Activated CD4-positive, alpha-beta memory T cell treated with anti-CD3 and anti-CD28 coated beads for 36 hours (primary cell): Measurements from ENCODE around the gene PRPSAP2. TPM values are rescaled to one million over a fixed set of nuclear protein-coding genes. Genes with fewer than 3 reads are reported as not detected.

Source experiments
- CTCF ChIA-PET: fragments of 350-600 bp; sonication (Branson Sonifier 250); formaldehyde crosslinking; loops from one replicate; lab custom pipeline; 2021; ENCODE audit warnings: antibody characterized with exemption, inconsistent platforms; lab: Charles Lee
- POLR2A ChIA-PET: fragments of 350-600 bp; sonication (Branson Sonifier 250); formaldehyde crosslinking; loops from one replicate; lab custom pipeline; 2021; ENCODE audit warnings: antibody characterized with exemption; lab: Charles Lee
- DNase-seq: peaks from one replicate; pipeline ENCODE4 v3.0.0-alpha.2; 2020
- H3K27ac Mint-ChIP-seq: one replicate; pipeline ENCODE4 v1.8.0; 2021; ENCODE audit warnings: mixed read lengths
- H3K27me3 Mint-ChIP-seq: one replicate; pipeline ENCODE4 v1.8.0; 2021; ENCODE audit warnings: mixed read lengths
- H3K36me3 Mint-ChIP-seq: one replicate; pipeline ENCODE4 v1.8.0; 2021; ENCODE audit warnings: mixed read lengths
- H3K4me1 Mint-ChIP-seq: one replicate; pipeline ENCODE4 v1.8.0; 2021; ENCODE audit warnings: low read depth, mixed read lengths
- H3K4me3 Mint-ChIP-seq: one replicate; pipeline ENCODE4 v1.8.0; 2021; ENCODE audit warnings: mild to moderate bottlenecking, mixed read lengths
- H3K9me3 Mint-ChIP-seq: one replicate; pipeline ENCODE4 v1.8.0; 2021; ENCODE audit warnings: mixed read lengths
- intact Hi-C: fragments of 100-400 bp; cut with micrococcal nuclease; formaldehyde crosslinking; loops from one replicate; pipeline ENCODE4 v1.15.1; 2023
- total RNA-seq, 2 experiments: library from RNA; stranded (reverse); gene quantifications; one replicate each; pipeline ENCODE4 v1.2.3, GENCODE V29; 2021

PRPSAP2 gene
- total RNA-seq, 2 experiments from 2014 or later: 41.9 to 42.5 TPM

DNA sequence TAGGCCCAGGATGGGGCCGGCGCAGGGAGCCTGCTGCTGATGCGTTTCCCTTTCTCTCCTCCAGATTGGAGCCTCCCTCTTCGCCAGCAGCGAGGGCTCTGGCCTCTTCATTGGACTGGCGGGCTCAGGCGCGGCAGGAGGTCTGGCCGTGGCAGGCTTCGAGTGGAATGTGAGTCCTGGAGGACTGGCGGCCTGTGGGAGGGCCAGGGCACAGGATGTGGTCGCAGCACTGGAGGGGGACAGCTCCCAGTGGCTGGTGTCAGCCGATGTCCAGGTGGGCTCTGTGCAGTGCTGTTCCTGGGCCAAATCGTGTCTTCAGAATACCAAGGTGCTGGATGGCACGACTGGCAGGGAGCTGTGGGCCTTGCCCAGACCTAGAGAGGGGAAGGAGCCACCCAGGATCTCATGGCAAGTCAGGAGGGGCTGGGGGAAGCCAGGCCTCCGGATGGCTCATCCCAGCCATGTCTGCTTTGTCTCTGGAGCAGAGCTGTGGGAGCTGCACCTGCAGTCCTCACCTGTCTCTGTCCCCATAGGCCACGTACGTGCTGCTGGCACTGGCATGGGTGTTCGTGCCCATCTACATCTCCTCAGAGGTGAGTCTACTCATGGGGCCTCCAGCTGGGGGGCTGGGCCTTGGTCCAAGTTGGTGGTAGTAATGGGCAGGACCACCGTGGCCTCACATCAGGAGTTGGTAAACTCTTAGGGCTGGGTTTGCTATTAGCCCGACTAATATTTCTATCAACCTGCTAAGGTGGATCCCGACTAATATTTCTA lies 101.3 kb downstream of the PRPSAP2 start:
- Mint-ChIP-seq H3K4me1 (peaks cover 37% of the 10 kb centered on the region), H3K27ac (no peak overlapping the region), H3K27me3 (no peaks in the 10 kb centered on the region), H3K4me3 (no peak overlapping the region), H3K36me3 (no peaks in the 10 kb centered on the region), H3K9me3 (no peaks in the 10 kb centered on the region)
- DNase-seq: no peak
- intact Hi-C loops: no loop called here
- ChIA-PET CTCF (interaction anchor here (0.6 to 4.3 kb wide), 4 partner anchors 31 to 44 kb away, joined by 3 to 32 read pairs (median 16); partner anchors contain the start of gene FAM83G), POLR2A (no interaction called here)

DNA sequence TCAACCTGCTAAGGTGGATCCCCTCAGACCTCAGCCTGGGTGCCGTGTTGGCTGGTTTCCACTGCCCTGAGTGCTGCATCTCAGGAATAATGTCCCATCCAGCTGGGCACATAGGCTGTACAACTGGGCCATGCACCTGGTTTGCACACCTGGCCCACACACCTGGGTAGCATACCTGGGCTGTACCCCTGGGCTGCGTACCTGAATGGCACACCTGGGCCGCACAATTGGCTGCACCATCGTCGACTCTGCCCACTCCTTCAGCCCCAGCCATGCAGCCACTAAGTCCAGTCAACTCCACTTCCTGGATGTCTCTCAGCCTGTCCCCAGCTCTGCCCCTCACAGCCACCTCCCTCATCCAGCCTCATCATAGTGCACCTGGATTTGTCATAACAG lies 101.9 kb downstream of the PRPSAP2 start:
- DNase-seq: no peak
- H3K27ac Mint-ChIP-seq: no peak overlapping the region
- ChIA-PET POLR2A (no interaction called here), CTCF (interaction anchor here (0.6 to 4.3 kb wide), 7 partner anchors 31 to 106 kb away, joined by 3 to 32 read pairs (median 9); partner anchors contain the start of gene FAM83G)
- intact Hi-C loops: loop anchor here (2.0 kb wide), 1 partner anchor 45 kb away; the partner anchor contains the start of gene FAM83G
- H3K27me3 Mint-ChIP-seq: no peaks in the 10 kb centered on the region
- H3K9me3 Mint-ChIP-seq: no peaks in the 10 kb centered on the region
- peaks cover 33% of the 10 kb centered on the region for H3K4me1 Mint-ChIP-seq
- no peaks in the 10 kb centered on the region for H3K36me3 Mint-ChIP-seq
- H3K4me3 Mint-ChIP-seq: no peak overlapping the region

DNA sequence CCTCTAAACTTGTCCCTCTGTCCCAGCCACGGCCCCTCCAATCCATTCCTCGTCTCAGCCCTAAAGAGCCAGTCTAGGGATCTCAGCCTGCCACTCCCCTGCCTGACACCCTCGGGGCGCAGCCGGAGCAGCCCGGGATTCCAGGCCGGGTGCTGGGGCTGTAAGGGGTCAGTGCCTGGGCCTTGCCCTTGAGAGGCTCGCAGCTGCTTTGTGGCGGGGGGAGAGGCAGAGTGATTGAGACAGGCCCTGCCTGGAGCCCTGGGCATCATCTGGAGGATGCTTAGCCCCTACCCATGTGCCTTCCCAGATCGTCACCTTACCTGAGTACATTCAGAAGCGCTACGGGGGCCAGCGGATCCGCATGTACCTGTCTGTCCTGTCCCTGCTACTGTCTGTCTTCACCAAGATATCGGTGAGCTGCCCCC lies 102.3 kb downstream of the PRPSAP2 start:
- ChIA-PET CTCF (interaction anchor here (0.6 to 4.3 kb wide), 16 partner anchors 10 to 334 kb away, joined by 3 to 32 read pairs (median 7); partner anchors contain the start of gene FAM83G), POLR2A (no interaction called here)
- Mint-ChIP-seq H3K36me3 (no peaks in the 10 kb centered on the region), H3K27ac (no peak overlapping the region), H3K4me3 (no peak overlapping the region), H3K27me3 (no peaks in the 10 kb centered on the region), H3K9me3 (no peaks in the 10 kb centered on the region), H3K4me1 (peaks cover 29% of the 10 kb centered on the region)
- no peak for DNase-seq
- intact Hi-C loops: loop anchor here (2.0 kb wide), 1 partner anchor 45 kb away; the partner anchor contains the start of gene FAM83G

DNA sequence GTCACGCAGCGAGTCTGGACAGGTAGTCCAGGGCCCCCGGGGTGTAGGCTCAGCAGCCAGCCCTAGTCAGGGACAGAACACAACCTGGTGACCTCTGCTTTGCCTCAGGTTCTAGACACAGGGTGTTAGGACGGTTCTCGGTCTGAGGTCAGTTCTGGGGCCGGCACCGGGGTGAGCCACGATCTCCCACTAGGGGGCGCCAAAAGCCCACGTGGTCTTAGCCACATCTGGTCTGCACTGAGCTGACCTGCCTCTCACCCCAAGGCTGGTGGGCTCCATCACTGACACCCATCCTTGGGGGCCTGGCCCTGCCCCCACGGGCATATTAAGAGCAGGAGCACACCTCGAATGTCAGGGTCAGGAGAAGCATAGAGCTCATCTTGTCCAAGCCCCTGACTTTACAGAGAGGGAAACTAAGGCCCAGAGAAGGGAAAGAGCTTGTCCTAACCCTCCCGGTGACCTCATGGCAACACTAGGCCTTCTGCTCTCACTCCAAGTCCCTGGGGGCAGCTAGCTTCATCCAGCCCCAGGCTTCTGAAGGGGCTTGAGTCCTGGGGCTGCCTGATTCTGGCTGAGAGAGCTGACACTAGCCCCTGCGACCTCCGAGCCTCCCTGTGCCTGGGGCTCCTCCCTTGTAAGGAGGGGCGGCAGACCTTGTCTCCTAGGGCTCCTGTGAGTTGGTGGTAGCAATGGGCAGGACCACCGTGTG lies 103.0 kb downstream of the PRPSAP2 start:
- no peaks in the 10 kb centered on the region for H3K27me3 Mint-ChIP-seq
- H3K36me3 Mint-ChIP-seq: no peaks in the 10 kb centered on the region
- H3K4me3 Mint-ChIP-seq: no peak overlapping the region
- H3K27ac Mint-ChIP-seq: no peak overlapping the region
- POLR2A ChIA-PET: interaction anchor here (0.8 to 0.9 kb wide), 2 partner anchors 41 to 44 kb away, joined by 3 read pairs; partner anchors contain the start of gene FAM83G
- CTCF ChIA-PET: interaction anchor here (0.7 to 4.3 kb wide), 35 partner anchors 9 to 335 kb away, joined by 3 to 32 read pairs (median 4); partner anchors contain the start of genes FAM83G and SLC5A10
- intact Hi-C loops: loop anchor here (2.0 kb wide), 1 partner anchor 44 kb away; the partner anchor contains the start of gene FAM83G
- peak; percentile 89 for DNase-seq
- H3K9me3 Mint-ChIP-seq: no peaks in the 10 kb centered on the region
- H3K4me1 Mint-ChIP-seq: peaks cover 23% of the 10 kb centered on the region

DNA sequence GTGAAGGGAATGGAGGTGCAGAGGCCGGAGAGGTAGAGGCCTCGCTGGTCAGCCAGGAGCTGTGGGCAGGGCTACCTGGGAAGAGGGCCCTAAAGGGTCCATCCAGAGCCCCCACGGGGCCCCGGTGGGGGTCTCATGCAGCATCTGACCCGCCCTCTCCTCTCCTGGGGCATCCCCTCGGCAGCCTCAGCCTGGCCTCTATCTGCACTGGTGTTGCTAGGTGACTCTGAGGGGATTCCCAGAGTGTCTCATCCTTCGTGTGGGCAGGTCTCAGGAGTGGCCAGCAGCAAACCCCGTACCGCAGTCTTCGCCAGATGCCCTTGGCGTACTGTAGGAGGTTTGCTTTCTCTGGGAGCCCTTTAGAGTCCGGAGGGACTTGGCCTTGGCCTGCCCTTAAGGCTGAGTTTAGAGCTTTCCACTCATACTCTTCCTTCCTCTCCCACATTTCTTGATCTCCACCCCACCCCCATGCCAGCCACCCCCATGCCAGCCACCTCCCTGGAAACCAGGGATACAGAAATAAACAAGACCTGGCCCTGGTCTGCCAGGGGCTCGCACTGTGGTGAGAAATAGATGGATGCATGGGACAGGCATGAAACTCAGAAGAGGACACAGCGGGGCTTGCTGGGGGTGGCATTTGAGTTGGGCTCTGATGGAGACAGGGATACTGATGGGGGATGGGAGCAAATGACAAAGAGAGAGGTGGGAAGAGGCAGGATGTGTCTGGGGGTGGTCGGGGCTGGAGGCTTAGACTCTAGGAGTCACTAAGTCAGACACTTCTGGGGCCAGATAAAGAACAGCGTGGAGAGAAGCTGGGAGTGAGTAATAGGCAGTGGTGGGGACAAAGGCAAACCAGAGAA lies 103.9 kb downstream of the PRPSAP2 start:
- Mint-ChIP-seq H3K4me1 (peaks cover 23% of the 10 kb centered on the region), H3K36me3 (no peaks in the 10 kb centered on the region), H3K9me3 (no peaks in the 10 kb centered on the region), H3K27me3 (no peaks in the 10 kb centered on the region), H3K4me3 (no peak overlapping the region), H3K27ac (no peak overlapping the region)
- CTCF ChIA-PET: interaction anchor here (0.7 to 4.3 kb wide), 31 partner anchors 8 to 336 kb away, joined by 3 to 32 read pairs (median 5); partner anchors contain the start of genes FAM83G and SLC5A10
- DNase-seq: peak; percentile 64
- intact Hi-C loops: loop anchor here (2.0 kb wide), 1 partner anchor 43 kb away; the partner anchor contains the start of gene FAM83G
- POLR2A ChIA-PET: interaction anchor here (0.6 to 0.9 kb wide), 3 partner anchors 41 to 107 kb away, joined by 3 to 4 read pairs (median 3); partner anchors contain the start of gene FAM83G

DNA sequence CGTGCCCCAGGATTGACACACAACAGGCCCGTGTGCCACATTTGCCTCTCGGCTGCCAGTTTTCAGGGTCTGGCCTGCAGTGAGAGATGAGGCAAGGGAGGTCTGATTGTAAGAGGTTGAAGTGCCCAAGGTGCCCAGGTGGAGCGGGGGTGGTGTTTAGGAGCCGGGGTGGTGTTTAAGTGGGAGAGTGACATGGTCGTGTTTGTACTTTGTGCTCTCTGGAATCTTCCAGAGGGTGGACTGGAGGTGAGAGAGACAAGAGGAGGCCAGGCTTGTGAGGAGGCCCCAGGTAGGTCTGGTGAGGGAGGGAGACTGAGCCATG lies 104.5 kb downstream of the PRPSAP2 start:
- H3K4me1 Mint-ChIP-seq: peaks cover 21% of the 10 kb centered on the region
- no peaks in the 10 kb centered on the region for H3K27me3 Mint-ChIP-seq
- ChIA-PET CTCF (interaction anchor here (1.1 to 4.3 kb wide), 3 partner anchors 41 to 146 kb away, joined by 3 to 32 read pairs (median 7); partner anchors contain the start of gene FAM83G), POLR2A (interaction anchor here (0.6 kb wide), 1 partner anchor 107 kb away, joined by 4 read pairs; no protein-coding TSS in a partner anchor)
- no peaks in the 10 kb centered on the region for H3K36me3 Mint-ChIP-seq
- no peak overlapping the region for H3K27ac Mint-ChIP-seq
- H3K9me3 Mint-ChIP-seq: no peaks in the 10 kb centered on the region
- intact Hi-C loops: no loop called here
- no peak overlapping the region for H3K4me3 Mint-ChIP-seq
- DNase-seq: no peak

DNA sequence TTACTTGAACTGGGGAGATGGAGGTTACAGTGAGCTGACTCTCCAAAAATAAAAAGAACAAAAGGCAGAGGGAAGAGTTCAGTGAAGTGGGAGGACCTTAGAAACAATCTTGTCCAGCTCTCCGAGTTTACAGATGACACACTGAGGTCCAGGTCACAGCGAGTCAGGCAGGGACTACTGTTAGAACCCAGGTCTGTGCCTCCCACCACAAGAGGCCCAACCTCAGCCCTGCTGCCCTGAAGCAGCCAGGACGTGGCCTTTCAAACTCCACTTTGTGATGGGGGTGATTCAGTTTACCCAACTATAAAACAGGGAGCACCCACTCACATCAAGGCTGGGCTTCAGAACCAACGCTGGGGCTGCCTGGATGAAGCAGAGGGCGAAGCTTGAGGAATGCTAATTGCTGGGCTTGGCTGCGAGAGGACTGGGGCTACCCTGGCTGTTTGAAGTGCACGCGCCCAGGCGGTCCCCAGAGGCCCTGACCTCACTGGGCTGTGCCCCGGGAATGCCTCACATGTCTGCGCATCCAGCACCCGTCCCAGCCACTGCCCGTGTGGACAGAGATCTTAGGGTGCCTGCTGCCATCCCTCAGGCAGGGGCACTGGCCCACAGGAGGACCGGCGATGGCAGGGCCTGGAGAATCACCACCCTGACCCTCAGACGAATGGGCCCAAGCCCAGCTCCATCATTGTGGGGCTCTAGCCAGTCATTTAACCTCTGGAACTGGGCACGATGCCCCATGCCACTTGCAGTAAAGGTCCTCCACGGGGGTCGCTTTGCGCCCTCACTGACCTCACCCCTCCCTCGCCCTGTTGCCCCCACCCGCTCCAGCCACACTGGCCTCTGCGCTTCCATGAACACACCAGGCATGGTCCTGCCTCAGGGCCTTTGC lies 105.4 kb downstream of the PRPSAP2 start:
- Mint-ChIP-seq H3K4me1 (peaks cover 21% of the 10 kb centered on the region), H3K36me3 (no peaks in the 10 kb centered on the region), H3K27me3 (no peaks in the 10 kb centered on the region), H3K9me3 (no peaks in the 10 kb centered on the region), H3K27ac (no peak overlapping the region), H3K4me3 (no peak overlapping the region)
- CTCF ChIA-PET: interaction anchor here (1.1 to 4.3 kb wide), 2 partner anchors 40 to 81 kb away, joined by 3 to 32 read pairs; partner anchors contain the start of gene FAM83G
- DNase-seq: peak; percentile 32
- POLR2A ChIA-PET: no interaction called here
- intact Hi-C loops: no loop called here

DNA sequence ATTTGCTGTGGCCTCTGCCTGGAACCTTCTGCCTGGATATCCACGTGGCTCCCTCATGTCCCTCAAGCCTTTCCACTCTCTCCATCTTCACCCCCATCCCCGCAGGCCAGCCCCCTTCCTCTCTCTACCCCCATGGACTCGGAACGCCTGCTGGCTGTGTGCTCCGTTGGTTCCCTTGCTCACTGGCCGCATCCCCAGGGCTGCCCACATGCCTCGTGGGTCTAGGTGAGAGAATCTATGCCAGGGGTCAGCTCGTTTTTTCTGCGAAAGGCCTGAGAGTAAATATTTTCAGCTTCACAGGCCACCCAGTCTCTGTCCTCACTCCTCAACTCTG lies 106.1 kb downstream of the PRPSAP2 start:
- Mint-ChIP-seq H3K9me3 (no peaks in the 10 kb centered on the region), H3K4me1 (peaks cover 21% of the 10 kb centered on the region), H3K27ac (no peak overlapping the region), H3K27me3 (no peaks in the 10 kb centered on the region), H3K36me3 (no peaks in the 10 kb centered on the region), H3K4me3 (no peak overlapping the region)
- ChIA-PET CTCF (no interaction called here), POLR2A (no interaction called here)
- intact Hi-C loops: no loop called here
- DNase-seq: no peak

DNA sequence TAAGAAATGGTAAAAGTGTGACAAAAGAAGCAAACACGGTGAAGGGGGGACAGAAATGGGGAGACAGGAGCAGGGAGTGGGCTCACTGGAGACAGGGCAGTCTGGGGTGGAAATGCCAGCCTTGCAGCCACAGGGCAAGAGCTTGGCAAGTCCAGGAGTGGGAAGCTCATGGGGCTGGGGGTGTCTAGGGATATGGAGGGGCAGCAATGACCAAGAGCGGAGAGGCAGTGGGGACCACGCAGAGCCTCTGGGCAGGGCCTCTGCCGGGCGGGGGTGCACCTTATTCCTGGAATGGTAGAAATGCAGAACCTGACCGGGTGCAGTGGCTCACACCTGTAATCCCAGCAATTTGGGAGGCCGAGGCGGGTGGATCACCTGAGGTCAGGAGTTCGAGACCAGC lies 106.6 kb downstream of the PRPSAP2 start:
- ChIA-PET CTCF (no interaction called here), POLR2A (no interaction called here)
- H3K4me3 Mint-ChIP-seq: no peak overlapping the region
- H3K36me3 Mint-ChIP-seq: no peaks in the 10 kb centered on the region
- intact Hi-C loops: no loop called here
- DNase-seq: no peak
- H3K4me1 Mint-ChIP-seq: peaks cover 21% of the 10 kb centered on the region
- no peaks in the 10 kb centered on the region for H3K9me3 Mint-ChIP-seq
- no peaks in the 10 kb centered on the region for H3K27me3 Mint-ChIP-seq
- no peak overlapping the region for H3K27ac Mint-ChIP-seq

DNA sequence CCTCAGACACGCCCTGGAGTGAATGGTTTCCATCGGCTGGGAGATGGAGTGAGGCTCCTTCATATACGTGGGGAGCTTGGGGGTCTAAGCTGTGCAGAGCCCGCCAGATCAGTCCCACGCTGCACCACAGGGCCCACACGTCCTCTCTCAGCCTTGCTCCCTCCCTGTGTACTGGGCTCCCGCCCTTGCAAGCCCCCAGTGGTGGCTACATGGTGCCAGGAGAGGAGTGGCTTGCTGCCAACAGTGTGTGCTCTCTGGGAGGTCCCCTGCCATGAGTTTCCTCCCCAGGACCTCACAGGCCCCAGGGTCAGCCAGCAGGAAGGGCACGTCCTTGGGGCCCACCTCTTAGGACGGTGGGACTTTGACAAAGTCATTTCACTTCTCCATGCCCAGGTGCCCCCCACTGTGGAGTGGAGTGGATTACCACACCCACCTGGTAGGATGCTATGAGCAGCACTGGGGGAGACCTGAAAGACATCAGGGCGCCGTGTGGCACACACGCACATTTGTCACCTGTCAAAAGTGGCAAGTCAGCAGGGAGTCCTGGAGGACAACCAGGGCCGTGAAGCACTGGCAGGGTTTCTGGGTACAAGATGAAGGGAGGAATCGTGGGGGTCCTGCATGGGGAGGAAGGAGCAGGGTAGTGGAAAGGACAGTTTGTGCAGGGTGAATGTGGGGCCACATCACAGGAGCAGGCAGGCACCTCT lies 107.8 kb downstream of the PRPSAP2 start:
- no peak overlapping the region for H3K27ac Mint-ChIP-seq
- DNase-seq: no peak
- H3K4me3 Mint-ChIP-seq: no peak overlapping the region
- peaks cover 6% of the 10 kb centered on the region for H3K36me3 Mint-ChIP-seq
- no peaks in the 10 kb centered on the region for H3K27me3 Mint-ChIP-seq
- no peaks in the 10 kb centered on the region for H3K9me3 Mint-ChIP-seq
- H3K4me1 Mint-ChIP-seq: peaks cover 20% of the 10 kb centered on the region
- CTCF ChIA-PET: no interaction called here
- POLR2A ChIA-PET: no interaction called here
- intact Hi-C loops: no loop called here
